GM23248 (cell line): Measurements from ENCODE around the gene DHCR24.

Source experiments
- EZH2 ChIP-seq: fragments of 200-600 bp; sonication (generic); IDR thresholded peaks from 2 replicates; pipeline ENCODE4 v1.6.1; 2018; ENCODE audit warnings: antibody characterized with exemption, mild to moderate bottlenecking; ENCODE audit not compliant: insufficient read depth, poor library complexity, severe bottlenecking
- EZH2phosphoT487 ChIP-seq: fragments of 200-600 bp; sonication (generic); IDR thresholded peaks from 2 replicates; pipeline ENCODE4 v1.6.1; 2018; ENCODE audit warnings: antibody characterized with exemption, moderate library complexity, mild to moderate bottlenecking, low read depth; ENCODE audit not compliant: insufficient read depth

GRCh38 chr1:54884135-54884586, 2.8 kb downstream of the DHCR24 start:
- no peak for TF ChIP-seq EZH2phosphoT487
- TF ChIP-seq EZH2: no peak
